CD4-positive, alpha-beta T cell (primary cell): Measurements from ENCODE around the gene SLC5A2. TPM values are rescaled to one million over a fixed set of nuclear protein-coding genes. Genes with fewer than 3 reads are reported as not detected.

Source experiments
- ATAC-seq: fragments of 200-7000 bp; cut with Tn5 transposase; one replicate; pipeline ENCODE4 v1.10.0; 2022; ENCODE audit warnings: mild to moderate bottlenecking; ENCODE audit not compliant: poor library complexity
- CTCF ChIA-PET: fragments of 350-600 bp; sonication (Branson Sonifier 250); formaldehyde crosslinking; loops from one replicate; lab custom pipeline; 2021; ENCODE audit warnings: antibody characterized with exemption, inconsistent platforms; lab: Charles Lee
- POLR2A ChIA-PET: fragments of 350-600 bp; sonication (Branson Sonifier 250); formaldehyde crosslinking; loops from one replicate; lab custom pipeline; 2021; ENCODE audit warnings: antibody characterized with exemption, inconsistent platforms; lab: Charles Lee
- DNase-seq, 14 experiments: peaks; one replicate each; pipeline ENCODE4 v3.0.0-alpha.2; 2013 to 2020; ENCODE audit warnings: mixed read lengths in 2 of 14
- H3K27ac ChIP-seq, 2 donors: one replicate each; pipeline versions ENCODE4 v1.5.1 to v1.7.0; 2013; ENCODE audit warnings: low read length in 2 of 2, low read depth in 1 of 2, mild to moderate bottlenecking in 1 of 2
- H3K27me3 ChIP-seq, 2 experiments: 1 replicate in 1 of 2; 2 replicates in 1 of 2; pipeline versions ENCODE4 v1.6.1 to v1.7.0; 2013; ENCODE audit warnings: low read length in 2 of 2, control low read depth in 1 of 2, mild to moderate bottlenecking in 1 of 2, moderate library complexity in 1 of 2; ENCODE audit not compliant: insufficient read depth in 2 of 2, control insufficient read depth in 1 of 2
- H3K36me3 ChIP-seq: one replicate; pipeline ENCODE4 v1.6.1; 2013; ENCODE audit warnings: low read length, control low read depth; ENCODE audit not compliant: insufficient read depth
- H3K4me1 ChIP-seq: one replicate; pipeline ENCODE4 v1.6.1; 2013; ENCODE audit warnings: low read length, control low read depth; ENCODE audit not compliant: insufficient read depth
- H3K4me3 ChIP-seq: one replicate; pipeline ENCODE4 v1.5.1; 2013; ENCODE audit warnings: mild to moderate bottlenecking, low read length, moderate library complexity
- H3K9me3 ChIP-seq, 2 experiments: 1 replicate in 1 of 2; 2 replicates in 1 of 2; pipeline versions ENCODE4 v1.6.1 to v1.7.0; 2013; ENCODE audit warnings: low read length in 2 of 2, mild to moderate bottlenecking in 2 of 2, control low read depth in 1 of 2, moderate library complexity in 1 of 2; ENCODE audit not compliant: control insufficient read depth in 1 of 2, insufficient read depth in 1 of 2
- H3K27ac Mint-ChIP-seq: one replicate; pipeline ENCODE4 v1.8.0; 2020; ENCODE audit warnings: mixed read lengths
- H3K27me3 Mint-ChIP-seq: one replicate; pipeline ENCODE4 v1.8.0; 2021; ENCODE audit warnings: mixed read lengths
- H3K36me3 Mint-ChIP-seq: one replicate; pipeline ENCODE4 v1.8.0; 2021; ENCODE audit warnings: low read depth, mixed read lengths
- H3K4me1 Mint-ChIP-seq: one replicate; pipeline ENCODE4 v1.8.0; 2021; ENCODE audit warnings: low read depth, mixed read lengths
- H3K4me3 Mint-ChIP-seq: one replicate; pipeline ENCODE4 v1.8.0; 2020; ENCODE audit warnings: mild to moderate bottlenecking, mixed read lengths
- H3K9me3 Mint-ChIP-seq: one replicate; pipeline ENCODE4 v1.8.0; 2020; ENCODE audit warnings: mixed read lengths
- intact Hi-C, 2 experiments: fragments of 100-400 bp; cut with DNase I in 1 of 2; cut with micrococcal nuclease in 1 of 2; formaldehyde crosslinking; loops; one replicate each; pipeline versions ENCODE4 v1.15.1 to v1.9.0; 2023 to 2025; cut with DNase I, micrococcal nuclease
- total RNA-seq, 174 experiments: library from RNA in 2 of 174; stranded (reverse) in 2 of 174; gene quantifications; one replicate each; pipeline ENCODE4 v1.2.3 and lab custom pipeline; 2021 to 2026
- TF ChIP-seq, protein P1 (sequence below): fragments of 200-600 bp; IDR thresholded peaks from one replicate; pipeline ENCODE4 v1.8.0; 2022; ENCODE audit warnings: antibody characterized with exemption, mild to moderate bottlenecking

Gene SLC5A2
- total RNA-seq, 2 experiments from 2014 or later = 4.1 to 5.3 TPM

DNA sequence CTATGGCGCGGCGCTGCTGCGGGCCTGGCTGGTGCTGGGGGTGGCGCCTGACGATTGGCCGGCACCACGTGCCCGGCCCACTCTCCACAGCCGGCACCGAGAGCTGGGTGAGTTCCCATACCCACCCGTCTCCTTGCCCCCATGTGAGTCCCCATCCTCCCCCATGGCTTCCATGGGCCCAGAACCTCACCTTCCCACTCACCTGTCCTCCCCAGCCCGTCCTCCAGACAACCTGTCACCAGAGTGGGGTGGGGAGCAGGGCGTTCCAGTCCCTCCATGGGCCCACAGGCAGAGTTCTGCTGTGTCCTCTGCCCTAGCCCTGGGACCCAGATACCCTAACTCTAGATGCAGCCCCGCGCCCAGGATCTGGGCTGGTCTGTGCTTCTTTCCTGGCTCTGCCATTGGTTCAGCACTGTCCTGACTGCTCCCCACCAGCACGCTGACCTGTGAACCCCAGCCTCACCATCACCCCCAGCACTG lies 18.1 kb upstream of the SLC5A2 start:
- CTCF ChIA-PET = no interaction called here
- intact Hi-C loops = no loop called here
- H3K27ac Mint-ChIP-seq = no peak overlapping the region

GRCh38 chr16:31465788-31466370 lies 17.0 kb upstream of the SLC5A2 start:
- Mint-ChIP-seq H3K9me3 (no peaks in the 10 kb centered on the region), H3K27me3 (no peaks in the 10 kb centered on the region), H3K4me3 (no peak overlapping the region), H3K27ac (no peak overlapping the region), H3K4me1 (peaks cover 5% of the 10 kb centered on the region), H3K36me3 (peaks cover 36% of the 10 kb centered on the region)
- H3K4me3 ChIP-seq = no peak overlapping the region
- no peaks in the 10 kb centered on the region for H3K9me3 ChIP-seq
- TF ChIP-seq, protein P1, sequence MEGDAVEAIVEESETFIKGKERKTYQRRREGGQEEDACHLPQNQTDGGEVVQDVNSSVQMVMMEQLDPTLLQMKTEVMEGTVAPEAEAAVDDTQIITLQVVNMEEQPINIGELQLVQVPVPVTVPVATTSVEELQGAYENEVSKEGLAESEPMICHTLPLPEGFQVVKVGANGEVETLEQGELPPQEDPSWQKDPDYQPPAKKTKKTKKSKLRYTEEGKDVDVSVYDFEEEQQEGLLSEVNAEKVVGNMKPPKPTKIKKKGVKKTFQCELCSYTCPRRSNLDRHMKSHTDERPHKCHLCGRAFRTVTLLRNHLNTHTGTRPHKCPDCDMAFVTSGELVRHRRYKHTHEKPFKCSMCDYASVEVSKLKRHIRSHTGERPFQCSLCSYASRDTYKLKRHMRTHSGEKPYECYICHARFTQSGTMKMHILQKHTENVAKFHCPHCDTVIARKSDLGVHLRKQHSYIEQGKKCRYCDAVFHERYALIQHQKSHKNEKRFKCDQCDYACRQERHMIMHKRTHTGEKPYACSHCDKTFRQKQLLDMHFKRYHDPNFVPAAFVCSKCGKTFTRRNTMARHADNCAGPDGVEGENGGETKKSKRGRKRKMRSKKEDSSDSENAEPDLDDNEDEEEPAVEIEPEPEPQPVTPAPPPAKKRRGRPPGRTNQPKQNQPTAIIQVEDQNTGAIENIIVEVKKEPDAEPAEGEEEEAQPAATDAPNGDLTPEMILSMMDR = no peak
- H3K4me1 ChIP-seq = peaks cover 27% of the 10 kb centered on the region
- ATAC-seq (no peak), DNase-seq (peak in 1 of 14 experiments; percentile 16)
- POLR2A ChIA-PET = no interaction called here
- intact Hi-C loops = no loop called here
- no peak overlapping the region for H3K27ac ChIP-seq
- no peaks in the 10 kb centered on the region for H3K27me3 ChIP-seq
- CTCF ChIA-PET = no interaction called here
- H3K36me3 ChIP-seq = peaks cover 30% of the 10 kb centered on the region

More for the DNA sequence above, 18.1 kb upstream of the SLC5A2 start:
- H3K27me3 Mint-ChIP-seq = no peaks in the 10 kb centered on the region
- DNase-seq (peak in 1 of 14 experiments; percentile 28), ATAC-seq (no peak)
- H3K4me1 ChIP-seq = peaks cover 37% of the 10 kb centered on the region
- POLR2A ChIA-PET = no interaction called here
- H3K36me3 Mint-ChIP-seq = peaks cover 41% of the 10 kb centered on the region
- H3K9me3 Mint-ChIP-seq = no peaks in the 10 kb centered on the region
- no peak overlapping the region for H3K4me3 ChIP-seq
- no peaks in the 10 kb centered on the region for H3K9me3 ChIP-seq
- TF ChIP-seq, protein P1 = no peak
- peaks cover 15% of the 10 kb centered on the region for H3K4me1 Mint-ChIP-seq
- H3K4me3 Mint-ChIP-seq = no peak overlapping the region
- H3K36me3 ChIP-seq = peaks cover 30% of the 10 kb centered on the region
- no peak overlapping the region for H3K27ac ChIP-seq
- H3K27me3 ChIP-seq = no peaks in the 10 kb centered on the region

DNA sequence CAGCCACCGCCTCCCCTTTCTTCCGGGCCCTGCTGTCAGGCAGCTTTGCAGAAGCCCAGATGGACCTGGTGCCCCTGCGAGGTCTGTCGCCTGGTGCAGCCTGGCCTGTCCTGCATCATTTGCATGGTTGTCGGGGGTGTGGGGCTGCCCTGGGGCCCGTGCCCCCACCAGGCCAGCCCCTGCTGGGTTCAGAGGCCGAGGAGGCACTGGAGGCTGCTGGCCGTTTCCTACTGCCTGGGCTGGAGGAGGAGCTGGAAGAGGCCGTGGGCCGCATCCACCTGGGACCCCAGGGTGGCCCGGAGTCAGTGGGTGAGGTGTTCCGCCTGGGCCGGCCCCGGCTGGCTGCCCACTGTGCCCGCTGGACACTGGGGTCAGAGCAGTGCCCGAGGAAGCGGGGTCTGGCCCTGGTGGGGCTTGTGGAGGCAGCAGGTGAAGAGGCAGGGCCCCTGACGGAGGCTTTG lies 16.5 kb upstream of the SLC5A2 start:
- POLR2A ChIA-PET = no interaction called here
- H3K27ac Mint-ChIP-seq = no peak overlapping the region
- no peak for ATAC-seq

More for the DNA sequence above, 16.5 kb upstream of the SLC5A2 start:
- DNase-seq = peak in 1 of 14 experiments; percentile 20
- no peaks in the 10 kb centered on the region for H3K4me1 Mint-ChIP-seq
- H3K4me1 ChIP-seq = peaks cover 24% of the 10 kb centered on the region
- CTCF ChIA-PET = no interaction called here
- peaks cover 36% of the 10 kb centered on the region for H3K36me3 Mint-ChIP-seq
- peaks cover 0 to 5% of the 10 kb centered on the region in 2 experiments for H3K27me3 ChIP-seq
- TF ChIP-seq, protein P1 = no peak
- H3K9me3 Mint-ChIP-seq = no peaks in the 10 kb centered on the region
- no peak overlapping the region for H3K4me3 Mint-ChIP-seq
- H3K9me3 ChIP-seq = no peaks in the 10 kb centered on the region
- H3K27me3 Mint-ChIP-seq = no peaks in the 10 kb centered on the region
- H3K4me3 ChIP-seq = no peak overlapping the region
- peaks cover 30% of the 10 kb centered on the region for H3K36me3 ChIP-seq
- no peak overlapping the region for H3K27ac ChIP-seq
- intact Hi-C loops = no loop called here
